Kidney tubule cell (primary cell): Measurements from ENCODE around the gene PARD3.

ENCODE experiments used
- DNase-seq: peaks from one replicate; pipeline ENCODE4 v3.0.0-alpha.2; 2018; ENCODE audit warnings: low spot score

The PARD3 gene

GRCh38 chr10:34153663-34154382 is 661.3 kb downstream of the PARD3 start:
- DNase-seq = no peak

DNA sequence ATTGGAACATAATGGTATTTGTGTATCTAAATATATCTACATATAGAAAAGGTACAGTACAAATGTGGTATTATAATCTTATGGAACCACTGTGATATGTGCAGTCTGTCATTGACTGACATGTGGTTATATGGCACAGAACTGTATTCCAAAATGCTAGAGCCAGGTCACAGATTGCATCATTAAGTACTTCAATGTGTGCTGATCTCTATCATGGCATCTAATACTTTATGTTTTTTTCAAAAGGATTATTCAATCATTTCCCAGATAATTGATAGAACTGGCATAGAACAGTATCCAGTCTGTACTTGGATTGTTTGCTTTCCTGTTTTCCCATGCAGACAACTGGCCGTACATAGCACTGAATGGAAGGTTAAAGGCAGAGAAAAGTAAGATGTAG is 662.7 kb downstream of the PARD3 start:
- no peak for DNase-seq

- no peak for DNase-seq
These were observed 663.2 kb downstream of the PARD3 start for GRCh38 chr10:34151931-34152330.

DNA sequence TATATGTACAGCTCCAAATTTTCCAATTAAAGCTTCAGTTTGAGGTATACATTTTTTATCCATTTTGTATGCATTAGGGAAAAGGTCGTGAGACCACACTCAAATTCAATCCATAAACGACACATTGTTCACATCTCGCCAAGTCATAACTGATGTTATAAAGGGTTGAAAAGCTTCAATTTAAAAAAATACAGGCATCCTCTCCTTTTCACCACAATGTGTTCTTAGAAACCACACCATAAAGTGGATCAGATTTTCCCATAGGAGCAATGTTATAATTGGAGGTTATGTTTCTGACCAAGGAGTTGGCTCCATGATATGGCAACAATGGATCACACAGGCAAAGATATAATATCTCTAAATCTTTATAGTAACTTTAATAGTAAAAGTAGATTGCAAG is 663.6 kb downstream of the PARD3 start:
- no peak for DNase-seq

- no peak for DNase-seq
These were observed 665.0 kb downstream of the PARD3 start for GRCh38 chr10:34150103-34150502.

DNA sequence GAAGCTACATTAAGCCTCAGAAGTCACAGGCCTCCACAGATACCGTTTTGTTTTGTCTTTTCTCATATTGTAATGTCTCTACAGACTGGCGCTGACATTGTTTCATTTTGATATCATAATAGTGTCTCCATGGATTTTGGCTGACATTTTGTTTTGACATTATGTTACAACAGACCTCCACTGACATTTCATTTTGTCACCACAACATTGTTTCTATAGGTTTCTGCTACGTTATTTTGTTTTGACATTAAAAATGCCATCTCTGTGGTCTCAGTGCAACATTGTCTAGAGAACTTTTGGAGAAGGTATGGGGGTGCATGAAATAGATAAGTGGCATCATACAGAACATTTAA is 666.8 kb downstream of the PARD3 start:
- no peak for DNase-seq

GRCh38 chr10:34147641-34148304 is 667.3 kb downstream of the PARD3 start:
- no peak for DNase-seq

DNA sequence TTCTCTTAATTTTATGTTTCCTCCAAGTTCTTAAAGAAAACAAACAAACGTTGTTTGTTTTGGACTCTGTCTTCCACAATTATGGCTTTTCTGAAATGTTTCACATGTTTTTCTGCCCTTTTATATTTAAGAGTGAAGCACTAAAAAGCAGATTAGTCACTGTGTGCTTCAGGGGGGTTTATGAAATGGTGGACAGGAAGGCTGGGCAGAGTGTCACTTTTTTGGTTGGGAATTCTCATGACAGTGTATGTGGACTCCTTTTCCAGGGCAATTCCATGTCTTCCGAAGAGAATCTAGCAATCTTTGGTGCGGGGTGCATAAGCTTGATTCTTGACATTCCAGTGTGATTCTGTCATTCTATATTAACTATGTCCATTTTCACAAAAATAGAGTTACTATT is 669.4 kb downstream of the PARD3 start:
- peak; percentile 9 for DNase-seq

GRCh38 chr10:34143466-34143865 is 671.6 kb downstream of the PARD3 start:
- DNase-seq = no peak

DNA sequence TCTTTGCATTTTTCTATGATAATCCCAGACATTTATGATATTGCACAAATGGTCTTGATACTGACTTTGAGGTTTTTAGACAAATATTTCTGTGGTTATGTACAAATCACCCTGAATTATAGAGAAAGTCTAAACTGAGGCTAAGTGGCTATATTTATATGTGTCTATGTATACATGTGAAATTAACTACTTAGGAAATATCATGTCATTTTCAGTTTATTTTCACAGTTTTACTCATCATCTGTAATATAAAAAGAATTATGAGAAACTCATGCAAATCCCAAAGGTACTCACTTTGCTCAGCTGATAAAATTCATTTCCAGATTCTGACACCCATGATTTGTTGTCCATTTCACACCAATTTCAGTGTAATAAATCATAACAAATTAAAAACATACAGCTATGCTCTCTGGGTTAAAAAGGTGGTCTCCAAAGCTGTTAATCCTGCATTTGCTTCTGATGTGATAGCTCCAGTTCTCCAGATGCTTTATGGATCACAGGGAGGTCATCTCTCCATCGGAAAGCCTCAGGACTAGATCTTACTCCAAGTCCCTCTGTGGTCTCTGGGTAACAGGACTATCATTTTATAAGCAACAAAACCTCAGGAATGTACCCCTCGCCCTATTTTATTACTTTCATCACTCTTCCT is 673.9 kb downstream of the PARD3 start:
- no peak for DNase-seq

DNA sequence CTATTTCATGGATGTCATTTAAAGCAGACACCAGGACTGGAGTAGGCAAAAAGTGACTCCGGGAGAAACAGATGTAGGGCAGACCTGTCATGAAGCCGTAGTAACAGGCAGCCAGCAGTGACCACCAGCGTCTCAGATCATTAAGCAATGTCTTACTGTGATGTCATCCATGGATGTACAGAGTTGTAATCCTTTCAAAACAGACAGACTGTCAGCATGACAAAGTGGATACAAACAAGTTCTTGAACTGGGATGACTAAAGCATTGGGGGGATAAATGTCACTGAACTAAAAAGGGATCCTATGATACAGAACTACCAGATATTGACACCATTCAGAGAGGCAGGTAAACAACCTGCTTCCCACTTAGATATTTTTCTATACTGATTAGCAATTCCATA is 675.5 kb downstream of the PARD3 start:
- peak; percentile 82 for DNase-seq

GRCh38 chr10:34137955-34138354 is 677.1 kb downstream of the PARD3 start:
- no peak for DNase-seq

DNA sequence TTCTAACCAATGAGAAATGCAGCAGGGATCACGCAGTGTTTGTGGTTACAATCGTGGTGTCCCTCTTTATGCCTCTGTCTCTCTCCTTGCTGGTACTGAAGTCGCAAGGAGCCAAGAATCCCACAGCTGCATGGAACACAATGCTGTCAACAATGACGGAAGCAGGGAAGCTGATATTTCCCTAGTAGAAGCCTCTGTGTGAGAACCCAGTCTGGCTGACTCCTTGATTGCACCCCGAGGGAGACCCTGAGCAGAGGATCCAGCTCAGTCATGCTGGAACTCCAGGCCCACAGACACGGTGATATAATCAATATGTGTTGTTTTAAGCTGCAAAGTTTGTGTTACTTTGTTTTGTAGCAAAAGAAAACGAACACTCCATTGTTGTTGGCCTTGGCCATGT is 677.9 kb downstream of the PARD3 start:
- no peak for DNase-seq

GRCh38 chr10:34135515-34135914 is 679.6 kb downstream of the PARD3 start:
- DNase-seq = no peak

DNA sequence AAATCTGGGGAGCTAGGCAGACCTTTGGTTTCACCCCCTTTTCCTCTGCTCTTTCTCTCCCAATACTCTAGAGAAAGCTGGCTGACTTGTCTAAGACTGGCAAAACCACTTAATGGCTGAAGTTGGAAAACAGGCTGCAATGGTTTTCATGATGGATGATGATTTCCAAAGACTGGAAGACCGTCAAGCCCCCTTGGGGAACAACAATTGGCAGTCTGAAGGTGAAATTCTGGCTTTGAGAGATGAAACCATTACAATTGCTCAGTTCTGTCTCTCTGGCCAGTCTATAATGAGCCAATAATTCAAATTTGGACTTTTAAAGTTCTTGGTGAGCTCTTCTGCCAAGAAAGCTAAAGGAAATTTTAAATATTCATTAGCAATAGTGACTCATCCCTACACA is 680.5 kb downstream of the PARD3 start:
- no peak for DNase-seq

GRCh38 chr10:34133406-34133805 is 681.7 kb downstream of the PARD3 start:
- no peak for DNase-seq

GRCh38 chr10:34131152-34131551 is 683.9 kb downstream of the PARD3 start:
- DNase-seq = no peak

DNA sequence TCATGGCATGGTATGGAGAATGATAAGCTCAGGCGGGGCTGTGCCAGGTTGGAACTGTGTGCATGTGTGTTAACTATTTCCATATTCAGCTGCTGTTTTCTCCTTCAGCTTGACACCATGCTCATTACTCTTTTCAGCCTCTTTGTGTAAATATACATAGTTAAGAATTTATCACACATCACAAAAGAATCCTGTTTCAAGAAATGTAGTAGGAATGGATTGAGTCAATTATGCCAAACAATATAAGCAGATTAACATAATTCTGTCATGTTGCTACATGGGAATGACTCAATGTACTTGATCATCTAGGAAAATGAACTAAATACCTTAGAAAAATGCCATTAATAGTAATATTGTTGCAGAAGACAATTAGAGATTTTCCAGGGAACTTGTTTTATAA is 687.4 kb downstream of the PARD3 start:
- DNase-seq = no peak

DNA sequence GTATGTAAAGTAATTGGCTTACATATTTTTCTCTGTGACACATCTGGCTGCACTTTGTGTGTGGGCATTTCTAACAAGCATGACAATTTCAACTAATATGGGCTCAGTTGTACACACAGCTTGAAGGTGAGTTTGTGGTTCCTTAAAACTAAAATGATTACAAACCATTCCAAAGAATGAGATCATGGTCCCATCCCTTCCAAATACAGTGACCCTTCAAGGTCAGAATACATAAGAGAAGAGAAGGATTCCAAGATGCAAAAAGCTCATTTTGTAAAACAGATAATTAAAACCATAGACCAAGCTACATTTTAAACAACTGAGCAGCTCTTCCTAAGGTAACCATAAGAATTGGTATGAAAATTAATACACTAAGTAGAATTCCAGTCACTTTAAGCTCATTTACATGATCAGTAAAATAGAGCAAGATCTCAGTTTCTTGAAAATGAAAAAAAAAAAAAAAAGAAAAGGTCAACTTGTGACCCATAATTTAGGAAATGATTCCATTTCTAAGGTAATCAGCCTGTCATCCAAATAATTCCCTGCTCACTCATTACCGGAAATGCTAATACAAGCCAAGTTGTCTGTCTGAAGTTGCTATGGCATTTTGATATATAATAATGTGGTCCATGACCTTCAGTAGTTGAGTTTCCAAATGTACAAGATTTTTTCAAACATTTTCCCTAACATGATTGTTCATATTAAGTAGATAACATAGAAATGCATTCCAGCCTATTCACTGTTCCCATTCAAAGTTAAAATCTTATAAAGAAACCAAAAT is 688.5 kb downstream of the PARD3 start:
- DNase-seq = no peak

DNA sequence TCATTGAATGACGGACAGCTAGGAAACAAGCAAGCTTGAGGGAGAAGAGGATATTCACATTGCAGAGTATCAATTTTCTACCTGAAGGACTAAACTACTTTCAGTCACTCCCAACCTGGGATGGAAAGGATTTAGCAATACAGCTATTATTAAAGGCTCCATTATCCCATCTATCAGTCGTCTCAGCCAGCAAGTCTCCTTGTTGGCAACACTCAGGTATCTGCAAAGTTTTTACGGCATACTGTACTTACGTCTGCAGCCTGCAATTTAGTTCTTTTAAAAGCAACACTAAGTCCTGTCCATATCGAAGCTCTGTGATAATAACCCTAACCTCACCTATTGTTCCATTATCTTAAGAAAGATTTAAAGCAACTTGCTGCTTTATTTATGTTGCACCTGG is 689.4 kb downstream of the PARD3 start:
- no peak for DNase-seq

DNA sequence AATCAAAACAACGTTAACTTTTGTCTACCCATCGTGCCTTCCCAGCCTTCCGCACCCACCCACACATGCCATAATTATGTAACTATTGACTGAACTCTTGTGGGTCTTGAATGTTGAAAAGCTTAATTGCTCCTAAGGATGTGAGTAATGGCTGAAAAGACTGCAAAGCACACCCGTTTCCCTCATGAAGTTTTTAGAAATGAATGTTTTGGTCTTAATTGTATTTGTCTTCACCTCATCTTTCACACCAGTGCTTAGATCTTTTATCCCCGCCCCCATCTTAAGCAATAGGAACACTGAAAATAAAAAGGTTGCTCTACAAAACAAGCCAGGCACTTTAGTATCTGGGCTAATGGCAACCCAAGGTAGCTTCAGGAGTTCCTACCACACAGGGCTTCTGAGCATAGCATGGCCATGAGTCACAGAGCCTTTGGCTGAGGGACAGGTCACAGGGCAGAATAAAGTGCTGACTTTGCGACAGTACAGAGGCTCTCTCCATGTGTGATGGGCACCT is 690.5 kb downstream of the PARD3 start:
- DNase-seq = peak; percentile 94

DNA sequence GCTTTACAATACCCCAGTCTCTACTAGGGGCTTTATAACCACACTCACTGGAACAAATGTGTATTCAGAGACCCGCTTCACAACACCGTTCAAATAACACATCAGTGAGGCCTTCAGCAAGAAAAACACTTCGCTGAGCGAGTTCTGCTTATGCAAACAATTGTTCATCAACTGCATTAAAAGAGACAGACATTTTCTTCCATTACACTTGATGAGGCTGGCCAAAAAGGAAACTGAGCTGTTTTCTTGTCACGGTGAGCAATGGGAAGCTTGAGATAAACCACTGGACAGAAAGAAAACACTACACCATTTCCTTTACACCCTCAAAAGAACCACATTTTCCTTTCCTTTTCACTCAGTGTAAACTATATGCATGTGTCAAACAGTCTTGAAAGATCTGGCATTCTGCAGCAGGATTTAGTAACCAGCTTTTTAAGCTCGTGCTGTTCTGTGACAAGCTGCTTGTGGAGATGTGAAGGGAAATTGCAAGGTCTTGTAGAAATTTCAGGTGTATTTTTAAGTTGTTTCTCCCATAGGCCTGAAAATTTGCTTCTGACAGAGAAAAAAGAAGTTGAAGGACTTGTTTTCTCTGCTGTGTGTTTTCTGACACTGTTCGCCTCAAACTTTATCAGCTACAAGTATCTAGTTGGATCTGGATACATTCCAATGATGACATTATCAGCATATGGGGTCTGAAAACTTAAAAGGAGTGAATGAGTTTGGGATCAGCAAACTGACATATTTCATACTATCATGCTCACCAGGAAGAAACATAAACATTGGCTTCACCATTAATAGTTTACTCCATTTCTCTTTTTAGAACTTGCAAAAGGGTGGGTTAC is 693.1 kb downstream of the PARD3 start:
- DNase-seq = no peak
